ENCODE data around the gene KYNU. TPM values are rescaled to one million over a fixed set of nuclear protein-coding genes. Genes with fewer than 3 reads are reported as not detected.

Gene KYNU
- total and polyA plus RNA-seq, 2 of the 13 experiments (the other 11 are each of a cell fraction or from before 2014, with no cell fraction given) = 21.9 to 68.6 TPM

- H3K36me3 ChIP-seq (replicated peaks in 1 of 2; ENCODE audit: control insufficient read depth in 1 of 2, insufficient read depth in 2 of 2, low read length in 2 of 2) = peaks cover 2 to 5% of the 10 kb centered on the region in 2 experiments; a peak in 1 of 5 replicates
- WGBS (ENCODE audit: low lambda C conversion rate) = 95% methylated on average over 1 of the region's 1 CpG
- ChIA-PET CTCF (ENCODE audit: low intra/inter-chr PET ratio, low total read pairs) (no interaction called here), POLR2A (no interaction called here)
- no peaks in the 10 kb centered on the region for H3K27me3 ChIP-seq (ENCODE audit: control insufficient read depth in 1 of 2, insufficient read depth in 2 of 2, low read length in 2 of 2)
- H3K4me3 ChIP-seq (replicated peaks in 1 of 3; ENCODE audit: insufficient read depth in 1 of 3, low read depth in 2 of 3, low read length in 3 of 3) = no peak overlapping the region
- H3K79me2 ChIP-seq (ENCODE audit: insufficient read depth, low read length) = no peaks in the 10 kb centered on the region
- no peak overlapping the region for H3K4me2 ChIP-seq (ENCODE audit: low read depth, low read length)
- no peak for FAIRE-seq
- intact Hi-C loops (cut with micrococcal nuclease; ENCODE audit: unreplicated experiment) = no loop called here
- no peak overlapping the region for H3K9ac ChIP-seq (ENCODE audit: insufficient read depth, low read depth, low read length)
- H3K27ac ChIP-seq (ENCODE audit: extremely low read length, insufficient read depth, low read length) = no peak overlapping the region
- ATAC-seq = no peak
- H3K9me3 ChIP-seq (ENCODE audit: low read length) = no peaks in the 10 kb centered on the region
- no peak for DNase-seq (ENCODE audit: low spot score)
- in situ Hi-C loops (cut with HindIII; ENCODE audit: extremely low pct_ligation_motif_present, low pct_unique_long_range_greater_than_20kb) = loop anchor here (25.0 kb wide), 1 partner anchor 710 kb away; no protein-coding TSS in a partner anchor
- no peaks in the 10 kb centered on the region for H4K20me1 ChIP-seq (ENCODE audit: insufficient read depth, low read length)
- H3K4me1 ChIP-seq (ENCODE audit: insufficient read depth, low read length) = no peaks in the 10 kb centered on the region
- H2AFZ ChIP-seq (ENCODE audit: low read length) = no peak overlapping the region
- no TSS peak for BruUV-seq (replicated peaks)
- TF ChIP-seq, protein P1, sequence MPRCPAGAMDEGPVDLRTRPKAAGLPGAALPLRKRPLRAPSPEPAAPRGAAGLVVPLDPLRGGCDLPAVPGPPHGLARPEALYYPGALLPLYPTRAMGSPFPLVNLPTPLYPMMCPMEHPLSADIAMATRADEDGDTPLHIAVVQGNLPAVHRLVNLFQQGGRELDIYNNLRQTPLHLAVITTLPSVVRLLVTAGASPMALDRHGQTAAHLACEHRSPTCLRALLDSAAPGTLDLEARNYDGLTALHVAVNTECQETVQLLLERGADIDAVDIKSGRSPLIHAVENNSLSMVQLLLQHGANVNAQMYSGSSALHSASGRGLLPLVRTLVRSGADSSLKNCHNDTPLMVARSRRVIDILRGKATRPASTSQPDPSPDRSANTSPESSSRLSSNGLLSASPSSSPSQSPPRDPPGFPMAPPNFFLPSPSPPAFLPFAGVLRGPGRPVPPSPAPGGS (CRISPR knock-in tag; IDR thresholded peaks at IDR 0.05) = no peak
- TF ChIP-seq ZNF160 (CRISPR knock-in tag; IDR thresholded peaks at IDR 0.05) (no peak), ZNF3 (CRISPR knock-in tag; IDR thresholded peaks at IDR 0.05) (no peak), ZNF326 (CRISPR knock-in tag; IDR thresholded peaks at IDR 0.05; ENCODE audit: borderline replicate concordance) (no peak), ZNF451 (CRISPR knock-in tag; IDR thresholded peaks at IDR 0.05) (no peak), MAFK (conservative IDR thresholded peaks at IDR 0.05 in 1 of 2, IDR thresholded peaks at IDR 0.05 in 1 of 2; ENCODE audit: low read length in 2 of 2) (peak; percentile 97), STAT5B (CRISPR knock-in tag; IDR thresholded peaks at IDR 0.05) (no peak), ZNF275 (CRISPR knock-in tag; IDR thresholded peaks at IDR 0.05; ENCODE audit: borderline replicate concordance) (no peak), ZNF784 (CRISPR knock-in tag; IDR thresholded peaks at IDR 0.05; ENCODE audit: borderline replicate concordance) (no peak), ZNF816 (CRISPR knock-in tag; IDR thresholded peaks at IDR 0.05; ENCODE audit: borderline replicate concordance) (no peak), ELF4 (CRISPR knock-in tag; IDR thresholded peaks at IDR 0.05; ENCODE audit: borderline replicate concordance) (no peak), PCBP1 (IDR thresholded peaks at IDR 0.05; ENCODE audit: borderline replicate concordance, low read depth, low read length) (no peak), NFYB (CRISPR knock-in tag; IDR thresholded peaks at IDR 0.05) (no peak), NR2F1 (CRISPR knock-in tag; IDR thresholded peaks at IDR 0.05) (no peak), MAFF (IDR thresholded peaks at IDR 0.05; ENCODE audit: low read depth, low read length) (peak; percentile 97)
- TF ChIP-seq, protein P2, sequence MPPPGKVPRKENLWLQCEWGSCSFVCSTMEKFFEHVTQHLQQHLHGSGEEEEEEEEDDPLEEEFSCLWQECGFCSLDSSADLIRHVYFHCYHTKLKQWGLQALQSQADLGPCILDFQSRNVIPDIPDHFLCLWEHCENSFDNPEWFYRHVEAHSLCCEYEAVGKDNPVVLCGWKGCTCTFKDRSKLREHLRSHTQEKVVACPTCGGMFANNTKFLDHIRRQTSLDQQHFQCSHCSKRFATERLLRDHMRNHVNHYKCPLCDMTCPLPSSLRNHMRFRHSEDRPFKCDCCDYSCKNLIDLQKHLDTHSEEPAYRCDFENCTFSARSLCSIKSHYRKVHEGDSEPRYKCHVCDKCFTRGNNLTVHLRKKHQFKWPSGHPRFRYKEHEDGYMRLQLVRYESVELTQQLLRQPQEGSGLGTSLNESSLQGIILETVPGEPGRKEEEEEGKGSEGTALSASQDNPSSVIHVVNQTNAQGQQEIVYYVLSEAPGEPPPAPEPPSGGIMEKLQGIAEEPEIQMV (CRISPR knock-in tag; IDR thresholded peaks at IDR 0.05; ENCODE audit: low read depth) = no peak
- TF ChIP-seq, protein P3, sequence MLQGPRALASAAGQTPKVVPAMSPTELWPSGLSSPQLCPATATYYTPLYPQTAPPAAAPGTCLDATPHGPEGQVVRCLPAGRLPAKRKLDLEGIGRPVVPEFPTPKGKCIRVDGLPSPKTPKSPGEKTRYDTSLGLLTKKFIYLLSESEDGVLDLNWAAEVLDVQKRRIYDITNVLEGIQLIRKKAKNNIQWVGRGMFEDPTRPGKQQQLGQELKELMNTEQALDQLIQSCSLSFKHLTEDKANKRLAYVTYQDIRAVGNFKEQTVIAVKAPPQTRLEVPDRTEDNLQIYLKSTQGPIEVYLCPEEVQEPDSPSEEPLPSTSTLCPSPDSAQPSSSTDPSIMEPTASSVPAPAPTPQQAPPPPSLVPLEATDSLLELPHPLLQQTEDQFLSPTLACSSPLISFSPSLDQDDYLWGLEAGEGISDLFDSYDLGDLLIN (CRISPR knock-in tag; IDR thresholded peaks at IDR 0.05; ENCODE audit: borderline replicate concordance) = no peak
Measured at GRCh38 chr2:142997231-142997630, 119.8 kb downstream of the KYNU start.

Measured in HepG2 (cell line).